ENCODE data around the gene KCNK5.

DNA sequence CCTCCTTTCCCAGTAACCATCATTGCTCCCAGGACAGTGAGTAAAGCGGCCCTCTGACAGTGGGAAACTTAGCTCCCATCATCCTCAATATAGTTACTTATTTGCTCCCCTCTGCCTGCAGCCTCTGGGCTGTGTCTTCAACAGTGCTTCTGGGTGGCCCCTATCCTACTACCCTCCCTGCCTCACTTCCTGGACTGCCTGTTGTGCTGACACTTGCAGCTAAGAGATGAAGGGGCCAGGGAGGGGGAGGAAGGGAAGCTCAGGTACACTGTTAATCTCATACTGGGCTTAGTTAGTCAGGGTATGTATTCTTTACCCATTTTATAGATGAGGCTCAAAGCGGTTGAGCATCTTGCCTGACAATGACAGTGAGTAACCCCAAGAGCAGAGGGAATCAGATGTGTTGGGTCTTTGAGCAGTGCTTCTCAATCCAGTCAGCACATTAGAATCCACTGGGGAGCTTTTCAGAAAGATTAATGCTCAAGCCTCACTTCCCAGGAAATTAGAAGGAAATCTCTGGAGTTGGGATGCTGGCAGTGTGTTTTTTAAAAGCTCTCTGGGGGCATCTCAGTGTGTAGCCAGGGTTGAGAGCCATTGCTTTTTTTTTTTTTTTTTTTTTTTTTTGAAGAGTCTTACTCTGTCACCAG lies 27.1 kb upstream of the KCNK5 start:
- TF ChIP-seq, protein P1, sequence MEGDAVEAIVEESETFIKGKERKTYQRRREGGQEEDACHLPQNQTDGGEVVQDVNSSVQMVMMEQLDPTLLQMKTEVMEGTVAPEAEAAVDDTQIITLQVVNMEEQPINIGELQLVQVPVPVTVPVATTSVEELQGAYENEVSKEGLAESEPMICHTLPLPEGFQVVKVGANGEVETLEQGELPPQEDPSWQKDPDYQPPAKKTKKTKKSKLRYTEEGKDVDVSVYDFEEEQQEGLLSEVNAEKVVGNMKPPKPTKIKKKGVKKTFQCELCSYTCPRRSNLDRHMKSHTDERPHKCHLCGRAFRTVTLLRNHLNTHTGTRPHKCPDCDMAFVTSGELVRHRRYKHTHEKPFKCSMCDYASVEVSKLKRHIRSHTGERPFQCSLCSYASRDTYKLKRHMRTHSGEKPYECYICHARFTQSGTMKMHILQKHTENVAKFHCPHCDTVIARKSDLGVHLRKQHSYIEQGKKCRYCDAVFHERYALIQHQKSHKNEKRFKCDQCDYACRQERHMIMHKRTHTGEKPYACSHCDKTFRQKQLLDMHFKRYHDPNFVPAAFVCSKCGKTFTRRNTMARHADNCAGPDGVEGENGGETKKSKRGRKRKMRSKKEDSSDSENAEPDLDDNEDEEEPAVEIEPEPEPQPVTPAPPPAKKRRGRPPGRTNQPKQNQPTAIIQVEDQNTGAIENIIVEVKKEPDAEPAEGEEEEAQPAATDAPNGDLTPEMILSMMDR (IDR thresholded peaks at IDR 0.05) = no peak
- TF ChIP-seq POLR2A (IDR thresholded peaks at IDR 0.05) = no peak
